Hematopoietic multipotent progenitor cell treated with erythropoietin and hydrocortisone succinate and interleukin-3 and kit ligand, for 4 days (in vitro differentiated cells): Measurements from ENCODE around the gene CACNA1A.

Experiments used
- DNase-seq: peaks from one replicate; pipeline ENCODE4 v3.0.0-alpha.2; 2015

The CACNA1A gene

GRCh38 chr19:13301627-13302334, 204.5 kb downstream of the CACNA1A start:
- no peak for DNase-seq

DNA sequence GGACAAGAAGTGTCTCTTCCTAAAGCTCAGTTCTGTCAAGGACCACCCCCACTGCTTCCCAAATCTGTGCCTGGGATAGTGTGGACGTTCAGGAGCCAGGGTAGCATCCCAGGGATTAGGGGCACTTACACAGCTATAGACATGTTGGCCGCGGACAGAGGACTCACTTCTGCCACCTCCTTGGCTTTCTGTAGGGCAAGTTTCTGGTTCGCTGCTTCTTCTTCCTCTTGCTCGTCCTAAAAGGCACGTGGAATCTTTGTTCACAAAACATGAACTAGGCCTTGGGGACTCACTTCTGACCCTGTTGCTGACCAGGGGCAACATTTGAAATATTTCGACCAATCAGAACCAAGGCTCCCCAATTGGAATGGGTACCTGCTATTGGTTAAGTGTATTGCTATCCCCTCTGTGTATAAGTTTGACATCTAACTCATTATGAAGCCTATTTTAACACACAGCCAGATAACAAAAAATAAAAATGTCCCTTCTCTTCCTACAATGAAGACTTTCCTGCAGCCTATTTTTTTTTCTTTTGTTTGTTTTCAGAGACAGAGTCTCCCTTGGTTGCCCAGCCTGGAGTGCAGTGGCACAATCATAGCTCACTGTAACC, 205.8 kb downstream of the CACNA1A start:
- DNase-seq = no peak

- DNase-seq = no peak
Observed at GRCh38 chr19:13299838-13300237, 206.4 kb downstream of the CACNA1A start.

DNA sequence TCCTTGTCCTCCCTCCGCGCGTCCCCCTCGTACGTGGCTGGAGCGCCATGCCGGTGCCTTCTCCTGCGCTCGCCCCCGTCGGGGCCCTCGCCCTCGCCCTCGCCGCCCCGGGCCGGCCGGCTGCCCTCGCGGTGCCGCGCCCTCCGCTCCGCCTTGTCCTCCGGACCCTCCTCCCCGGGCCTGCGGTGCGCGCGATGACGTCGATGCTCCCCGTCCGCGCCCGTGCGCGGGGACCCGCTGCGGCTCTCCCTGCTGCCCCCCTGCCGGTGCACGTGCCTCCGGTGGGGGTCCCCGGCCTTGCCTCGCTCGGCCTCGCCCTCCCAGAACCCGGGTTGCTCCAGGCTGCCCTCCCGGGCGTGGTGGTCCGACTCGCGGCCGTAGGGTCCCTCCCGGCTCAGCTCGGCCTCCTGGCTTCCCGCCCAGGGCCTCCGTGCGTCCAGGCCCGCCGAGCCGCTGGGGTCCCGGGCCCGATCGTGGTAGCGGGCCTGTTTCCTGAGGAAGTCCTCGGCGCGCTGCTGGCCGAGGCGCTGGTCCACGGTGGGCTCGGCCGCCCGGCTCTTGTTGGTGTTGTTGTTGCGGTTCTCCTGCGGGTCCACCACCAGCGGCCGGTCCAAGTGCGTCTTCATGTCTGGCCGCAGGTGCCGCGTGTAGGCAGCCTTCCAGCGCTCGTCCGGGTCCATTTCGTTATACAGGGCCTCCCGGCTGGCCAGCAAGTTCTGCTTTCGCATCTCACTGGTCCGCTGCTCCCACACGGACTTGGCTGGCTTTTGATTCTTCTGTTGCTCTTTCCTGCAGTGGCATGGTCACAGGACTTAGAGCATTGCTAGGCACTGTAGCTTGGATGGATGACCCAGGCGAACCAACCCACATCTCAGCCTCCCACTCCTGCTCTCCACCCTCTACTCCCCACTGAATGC, 207.5 kb downstream of the CACNA1A start:
- DNase-seq = no peak

- DNase-seq = no peak
Observed at GRCh38 chr19:13297023-13297422, 209.3 kb downstream of the CACNA1A start.

DNA sequence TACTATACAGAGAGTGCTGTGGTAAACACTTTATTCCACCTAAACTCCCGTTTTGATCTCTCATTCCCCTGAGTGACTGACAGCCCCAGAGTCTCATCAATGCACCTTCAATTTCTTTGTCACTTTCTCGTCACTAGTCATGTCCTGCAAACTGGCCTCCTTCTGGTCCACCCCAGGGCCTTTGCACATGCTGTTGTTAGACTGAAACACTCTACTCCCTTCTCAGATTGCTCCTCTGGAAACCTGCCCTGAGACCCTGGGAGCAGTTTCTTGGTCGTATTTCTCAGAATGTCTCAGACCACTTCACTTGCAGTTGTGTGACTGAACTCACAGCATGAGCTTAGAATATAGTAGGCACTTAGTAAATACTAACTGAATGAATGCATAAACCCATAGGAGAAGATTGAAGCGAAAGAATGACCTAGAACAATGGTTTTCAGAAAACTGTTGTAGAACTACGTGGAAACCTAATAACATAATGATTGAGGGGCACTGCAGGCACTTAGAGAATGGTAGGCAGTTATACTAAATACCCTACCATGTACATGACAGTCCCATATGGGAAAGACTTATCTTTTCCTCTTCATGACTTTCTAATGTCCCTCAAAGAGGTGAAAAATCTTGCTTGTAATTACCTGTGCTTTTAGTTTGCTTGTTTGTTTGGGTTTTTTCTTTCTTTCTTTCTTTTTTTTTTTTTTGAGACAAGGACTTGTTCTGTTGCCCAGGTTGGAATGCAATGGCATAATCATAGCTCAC, 211.3 kb downstream of the CACNA1A start:
- DNase-seq = no peak

- no peak for DNase-seq
Observed at GRCh38 chr19:13291913-13292312, 214.4 kb downstream of the CACNA1A start.

- no peak for DNase-seq
Observed at GRCh38 chr19:13290741-13291140, 215.5 kb downstream of the CACNA1A start.

DNA sequence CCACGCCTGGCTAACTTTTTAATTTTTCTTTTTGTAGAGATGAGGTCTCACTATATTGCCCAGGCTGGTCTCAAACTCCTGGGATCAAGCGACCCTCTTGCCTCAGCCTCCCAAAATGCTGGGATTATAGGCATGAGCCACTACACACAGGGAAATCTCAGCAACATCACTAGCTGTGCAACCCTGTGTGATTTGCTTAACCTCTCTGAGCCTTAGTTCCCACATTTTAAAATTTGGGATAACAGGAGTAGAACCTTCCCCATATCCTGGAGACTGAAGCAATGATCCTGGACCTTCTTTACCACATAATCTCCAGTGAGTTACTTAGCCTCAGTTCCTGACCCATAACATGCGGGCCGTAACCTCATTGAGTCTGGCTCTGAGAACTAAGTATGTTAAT, 217.0 kb downstream of the CACNA1A start:
- DNase-seq = no peak

DNA sequence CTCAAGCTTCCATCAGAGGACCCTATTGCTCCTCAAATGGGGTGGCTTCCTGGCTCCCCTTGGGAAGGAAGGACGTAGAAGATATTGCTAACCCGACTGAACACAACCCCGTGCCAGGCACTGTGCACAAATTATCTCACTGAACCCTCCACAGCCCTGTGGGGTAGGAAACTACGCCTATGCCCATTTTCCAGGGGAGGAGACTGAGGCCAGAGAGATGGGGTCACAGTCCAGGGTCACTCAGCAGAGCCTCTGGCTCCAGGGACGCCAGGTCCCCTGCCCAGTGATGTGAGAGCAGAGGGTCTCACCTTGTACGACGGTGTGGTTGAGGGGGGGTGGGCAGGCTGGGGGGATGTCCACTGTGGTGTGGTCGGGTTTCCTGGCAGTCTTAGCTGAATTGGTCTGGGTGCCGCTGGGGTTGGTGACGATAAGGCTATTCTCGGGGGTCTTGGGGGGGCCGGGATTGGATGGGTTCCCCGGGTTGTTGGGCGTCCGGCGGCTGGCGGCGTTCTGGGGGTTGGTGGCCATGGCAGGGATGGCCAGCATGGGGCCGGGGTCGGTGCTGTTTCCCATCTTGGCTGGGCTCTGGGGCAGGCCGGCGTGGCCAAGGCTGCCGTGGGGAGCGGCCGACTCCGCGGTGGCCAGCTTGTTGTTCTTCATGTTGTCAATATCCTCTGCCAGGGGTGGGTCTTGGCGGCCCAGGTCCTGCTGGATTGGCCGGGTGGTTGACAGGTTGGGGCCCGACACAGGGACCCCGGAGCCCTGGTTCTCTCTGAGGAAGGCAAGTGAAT, 219.9 kb downstream of the CACNA1A start:
- DNase-seq = no peak

- DNase-seq = no peak
Observed at GRCh38 chr19:13284929-13285928, 221.1 kb downstream of the CACNA1A start.

DNA sequence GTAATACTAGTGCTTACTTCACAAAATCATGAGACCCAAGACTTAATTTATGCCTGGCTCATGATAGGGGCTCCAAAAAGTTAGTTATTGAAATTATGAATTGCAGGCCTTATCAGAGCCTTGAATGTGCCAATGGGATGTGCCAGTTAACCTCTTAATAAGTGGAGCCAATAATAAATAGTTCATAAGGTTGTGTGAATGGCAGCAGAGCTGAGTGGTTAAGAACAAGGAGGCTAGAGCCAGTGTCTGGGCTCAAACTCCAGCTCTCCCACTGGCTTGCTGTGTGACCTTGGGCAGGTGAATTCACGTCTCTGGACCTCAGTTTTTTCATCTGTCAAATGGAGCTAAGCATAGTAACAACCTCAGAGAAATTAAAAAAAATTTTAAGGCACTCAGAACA, 222.4 kb downstream of the CACNA1A start:
- no peak for DNase-seq

GRCh38 chr19:13282486-13283065, 223.7 kb downstream of the CACNA1A start:
- DNase-seq = no peak

GRCh38 chr19:13281567-13282291, 224.6 kb downstream of the CACNA1A start:
- DNase-seq = no peak

DNA sequence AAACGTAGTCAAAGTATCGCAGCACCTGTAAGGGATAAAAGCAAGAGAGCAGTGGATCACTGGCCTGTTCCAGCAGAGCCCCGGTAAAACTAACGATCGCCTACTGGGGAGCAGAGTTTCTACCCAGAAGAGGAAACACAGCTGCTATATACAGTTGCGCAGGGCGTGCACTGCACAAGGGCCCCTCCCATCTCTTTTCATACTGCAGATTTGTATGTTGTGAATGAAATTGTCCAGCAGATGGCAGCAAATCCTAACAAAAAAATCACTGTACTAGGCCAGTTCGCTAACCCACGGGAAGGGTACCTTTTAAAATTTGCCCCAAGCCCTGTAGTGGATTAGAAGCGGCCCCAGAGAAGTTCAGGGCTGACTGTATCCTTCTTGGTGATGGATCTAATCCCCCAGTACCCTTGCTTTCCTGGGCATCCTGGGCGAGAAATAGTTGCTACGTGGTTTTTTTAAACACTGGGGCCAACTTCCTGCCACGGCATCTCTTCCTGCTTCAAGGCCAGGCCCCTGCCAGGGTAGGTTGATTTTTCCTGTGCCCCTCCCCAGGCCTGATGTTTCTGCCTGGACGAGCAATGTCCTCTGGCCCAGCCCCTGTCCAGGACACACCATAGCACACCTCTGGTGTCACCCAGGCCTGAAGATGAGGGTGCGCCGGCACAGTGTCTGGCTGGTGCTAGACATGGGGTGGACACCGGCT, 229.0 kb downstream of the CACNA1A start:
- peak; percentile 89 for DNase-seq

- DNase-seq = no peak
Observed at GRCh38 chr19:13275016-13275722, 231.1 kb downstream of the CACNA1A start.

DNA sequence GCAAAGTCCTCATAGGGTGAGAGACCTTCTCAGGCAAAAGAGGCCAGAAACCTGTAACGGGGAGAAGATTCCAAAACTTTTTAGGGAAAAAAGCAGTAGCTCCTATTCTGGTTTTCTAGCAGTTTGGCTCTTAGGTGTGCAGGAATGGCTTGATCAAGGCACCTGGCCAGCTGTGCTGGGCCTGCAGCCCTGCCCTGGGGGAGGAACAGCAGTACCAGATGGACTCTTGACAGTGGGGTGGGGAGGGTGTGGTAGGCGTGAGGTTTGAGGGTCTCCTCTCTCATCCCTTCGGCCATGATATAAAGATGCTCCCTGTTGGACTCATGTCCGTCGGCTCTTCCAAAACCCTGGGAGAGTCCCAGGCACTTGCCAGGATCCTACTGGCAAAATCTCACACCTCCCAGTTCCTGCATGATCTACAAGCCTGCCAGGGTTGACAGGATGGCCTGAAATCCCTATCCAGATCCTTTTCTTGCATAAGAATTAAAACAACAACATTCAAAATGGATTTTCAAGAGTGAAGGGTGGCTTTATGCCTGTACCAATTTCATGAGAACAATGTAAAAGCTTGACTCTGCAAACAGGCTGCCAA, 235.7 kb downstream of the CACNA1A start:
- DNase-seq = no peak

GRCh38 chr19:13269348-13269747, 236.9 kb downstream of the CACNA1A start:
- no peak for DNase-seq
